Measurements from ENCODE around the gene EXD3. TPM values are rescaled to one million over a fixed set of nuclear protein-coding genes. Genes with fewer than 3 reads are reported as not detected.
"Not testable (repeated sequence)": the region's sequence is repeated elsewhere in the genome, so short reads cannot be mapped to it uniquely, and the experiment has no call there.

Gene EXD3
- polyA plus RNA-seq, 3 donors from 2014 or later, result 1.6 to 6.3 (median 4.3) TPM

- Mint-ChIP-seq H3K27me3 (ENCODE audit: low read depth in 3 of 3) (peaks cover 3 to 11% (median 3%) of the 10 kb centered on the region in 3 donors), H3K9me3 (no peaks in the 10 kb centered on the region), H3K4me1 (peaks cover 30 to 44% of the 10 kb centered on the region in 2 donors), H3K4me3 (peak overlapping the region; percentile 51 to 75 (median 72)), H3K27ac (peak overlapping the region in 1 of 6 donors; percentile 80), H3K36me3 (no peaks in the 10 kb centered on the region)
- DNase-seq, result no peak
Measured at GRCh38 chr9:137454597-137455358, 31.8 kb upstream of the EXD3 start.

DNA sequence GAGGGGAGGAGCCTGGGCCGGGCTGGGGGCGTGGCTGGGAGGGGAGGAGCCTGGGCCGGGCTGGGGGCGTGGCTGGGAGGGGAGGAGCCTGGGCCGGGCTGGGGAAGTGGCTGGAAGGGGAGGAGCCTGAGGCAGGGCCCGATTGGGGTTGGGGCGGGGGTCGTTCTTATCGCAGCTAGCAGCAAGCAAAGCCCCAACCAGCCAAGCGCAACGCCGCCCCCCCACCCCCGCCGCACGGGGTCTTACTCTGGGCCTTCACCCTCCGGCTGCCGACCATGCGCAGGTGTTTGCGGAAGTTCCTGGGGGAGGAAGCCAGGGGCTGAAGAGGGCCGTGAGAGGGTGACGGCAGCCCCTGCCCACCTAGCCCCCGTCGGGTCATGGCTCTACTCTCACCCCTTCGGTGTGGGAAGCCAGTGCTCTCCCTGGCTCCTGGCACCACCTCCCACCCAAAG is 31.2 kb upstream of the EXD3 start:
- H3K9me3 Mint-ChIP-seq, result no peaks in the 10 kb centered on the region
- peak overlapping the region in 1 of 6 donors; percentile 80 for H3K27ac Mint-ChIP-seq

GRCh38 chr9:137453643-137454081 is 30.7 kb upstream of the EXD3 start:
- Mint-ChIP-seq H3K27ac (peak overlapping the region in 2 of 6 donors; percentile 64 to 88), H3K4me1 (peaks cover 27 to 42% of the 10 kb centered on the region in 2 donors)

More for the DNA sequence above, 31.2 kb upstream of the EXD3 start:
- H3K4me1 Mint-ChIP-seq, result peaks cover 27 to 42% of the 10 kb centered on the region in 2 donors
- DNase-seq, result no peak
- H3K36me3 Mint-ChIP-seq, result no peaks in the 10 kb centered on the region
- H3K4me3 Mint-ChIP-seq, result peak overlapping the region; percentile 51 to 75 (median 72)
- H3K27me3 Mint-ChIP-seq (ENCODE audit: low read depth in 3 of 3), result peaks cover 5 to 11% (median 7%) of the 10 kb centered on the region in 3 donors

DNA sequence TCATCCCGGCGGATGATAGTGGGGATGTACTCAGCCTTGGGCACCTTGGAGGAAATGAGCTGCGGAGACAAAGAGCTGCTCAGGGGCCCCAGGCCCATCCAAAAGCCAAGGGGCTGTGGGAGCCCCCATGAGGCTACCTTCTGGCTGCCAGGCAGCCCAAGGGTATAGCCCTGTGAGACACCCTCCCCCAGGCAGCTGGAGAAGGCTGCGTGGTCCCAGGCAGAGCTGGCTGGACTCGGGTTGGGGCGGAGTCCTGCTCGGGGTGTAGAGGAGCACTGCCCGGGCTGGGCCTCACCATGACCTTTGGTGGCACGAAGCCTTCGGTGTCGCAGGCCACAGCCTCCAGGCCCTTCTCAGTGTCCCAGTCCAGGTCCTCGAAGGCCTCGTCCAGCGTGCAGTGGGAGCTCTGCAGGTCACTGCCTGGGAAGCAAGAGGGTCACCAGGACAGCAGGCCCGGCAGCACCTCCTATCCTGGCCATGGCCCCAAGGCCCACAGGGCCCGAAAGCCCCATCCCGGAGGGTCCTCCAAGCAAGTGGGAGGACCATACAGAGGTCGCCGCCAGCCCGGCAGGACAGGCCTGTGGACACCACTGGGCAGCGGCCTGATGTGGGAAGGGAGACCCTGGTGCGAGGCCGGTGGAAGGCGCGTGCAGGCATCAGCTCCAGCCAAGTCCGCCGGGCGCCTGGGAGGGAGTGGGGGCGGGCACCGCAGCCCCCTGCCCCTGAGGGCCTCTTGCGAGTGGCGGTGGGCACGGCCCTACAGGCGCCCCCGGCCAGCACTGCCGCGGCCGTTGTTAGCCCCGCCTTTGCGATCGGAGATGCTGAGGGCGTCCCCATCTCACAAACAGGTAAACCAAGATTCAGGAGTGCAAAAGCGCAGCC is 30.0 kb upstream of the EXD3 start:
- DNase-seq, result no peak
- H3K27me3 Mint-ChIP-seq (ENCODE audit: low read depth in 3 of 3), result peaks cover 8 to 11% (median 9%) of the 10 kb centered on the region in 3 donors
- no peaks in the 10 kb centered on the region for H3K9me3 Mint-ChIP-seq
- H3K4me1 Mint-ChIP-seq, result peaks cover 27 to 42% of the 10 kb centered on the region in 2 donors
- no peak overlapping the region for H3K27ac Mint-ChIP-seq
- H3K36me3 Mint-ChIP-seq, result no peaks in the 10 kb centered on the region
- H3K4me3 Mint-ChIP-seq, result peak overlapping the region in 4 of 5 donors; percentile 18 to 74 (median 68)

More at GRCh38 chr9:137453643-137454081, 30.7 kb upstream of the EXD3 start:
- Mint-ChIP-seq H3K4me3 (peak overlapping the region; percentile 59 to 79 (median 64)), H3K27me3 (ENCODE audit: low read depth in 3 of 3) (peaks cover 5 to 11% (median 8%) of the 10 kb centered on the region in 3 donors), H3K9me3 (no peaks in the 10 kb centered on the region), H3K36me3 (no peaks in the 10 kb centered on the region)
- peak; percentile 61 to 74 (median 69) for DNase-seq

DNA sequence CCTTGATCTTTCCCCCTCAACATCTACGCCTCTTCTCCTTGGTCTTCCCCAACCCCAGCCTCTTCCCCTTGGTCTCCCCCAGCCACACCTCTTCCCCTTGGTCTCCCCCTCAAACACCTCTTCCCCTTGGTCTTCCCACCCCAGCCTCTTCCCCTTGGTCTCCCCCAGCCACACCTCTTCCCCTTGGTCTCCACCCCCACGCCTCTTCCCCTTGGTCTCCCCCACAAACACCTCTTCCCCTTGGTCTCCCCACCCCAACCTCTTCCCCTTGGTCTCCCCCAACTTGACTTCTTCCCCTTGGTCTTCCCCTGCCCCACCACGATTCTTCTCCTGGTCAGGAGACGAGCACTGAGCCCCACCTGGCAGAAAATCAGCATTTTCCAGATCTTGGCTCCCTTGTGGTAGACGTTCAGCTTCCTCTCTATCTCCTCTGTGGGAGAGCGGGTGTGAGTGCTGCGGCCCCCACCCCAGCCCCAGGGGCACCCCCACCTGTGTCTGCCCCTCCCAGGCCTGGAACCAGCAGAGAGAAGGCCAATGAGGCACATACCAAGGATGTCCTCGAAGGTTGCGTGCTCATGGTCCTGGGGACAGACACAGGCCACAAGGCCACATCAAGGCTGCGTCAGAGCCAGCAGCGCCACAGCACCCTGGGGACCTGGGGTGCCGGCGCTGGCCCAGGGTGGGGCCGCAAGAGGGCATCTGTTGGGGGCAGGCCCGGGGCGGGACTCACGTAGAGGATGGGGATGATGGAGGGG is 29.2 kb upstream of the EXD3 start:
- Mint-ChIP-seq H3K27ac (peak overlapping the region in 3 of 6 donors; percentile 35 to 77 (median 74)), H3K4me3 (peak overlapping the region; percentile 71 to 77 (median 73)), H3K36me3 (no peaks in the 10 kb centered on the region), H3K27me3 (ENCODE audit: low read depth in 3 of 3) (peaks cover 8 to 16% (median 9%) of the 10 kb centered on the region in 3 donors), H3K9me3 (no peaks in the 10 kb centered on the region), H3K4me1 (peaks cover 27 to 41% of the 10 kb centered on the region in 2 donors)
- DNase-seq, result no peak

DNA sequence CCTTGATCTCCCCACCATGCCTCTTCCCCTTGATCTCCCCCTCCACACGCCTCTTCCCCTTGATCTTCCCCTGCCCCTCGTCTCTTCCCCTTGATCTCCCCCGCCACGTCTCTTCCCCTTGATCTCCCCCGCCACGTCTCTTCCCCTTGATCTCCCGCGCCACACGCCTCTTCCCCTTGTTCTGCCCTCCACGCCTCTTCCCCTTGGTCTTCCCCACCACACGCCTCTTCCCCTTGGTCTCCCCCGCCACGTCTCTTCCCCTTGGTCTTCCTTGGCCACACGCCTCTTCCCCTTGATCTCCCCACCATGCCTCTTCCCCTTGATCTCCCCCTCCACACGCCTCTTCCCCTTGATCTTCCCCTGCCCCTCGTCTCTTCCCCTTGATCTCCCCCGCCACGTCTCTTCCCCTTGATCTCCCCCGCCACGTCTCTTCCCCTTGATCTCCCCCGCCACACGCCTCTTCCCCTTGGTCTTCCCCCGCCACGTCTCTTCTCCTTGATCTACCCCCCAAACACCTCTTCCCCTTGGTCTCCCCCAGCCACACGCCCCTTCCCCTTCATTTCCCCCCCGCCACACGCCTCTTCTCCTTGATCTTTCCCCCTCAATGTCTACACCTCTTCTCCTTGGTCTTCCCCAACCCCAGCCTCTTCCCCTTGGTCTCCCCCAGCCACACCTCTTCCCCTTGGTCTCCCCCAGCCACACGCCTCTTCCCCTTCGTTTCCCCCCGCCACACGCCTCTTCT is 28.5 kb upstream of the EXD3 start:
- not testable (repeated sequence) for H3K9me3 Mint-ChIP-seq, H3K36me3 Mint-ChIP-seq, DNase-seq
- peaks cover 27 to 38% of the 10 kb centered on the region in 2 donors for H3K4me1 Mint-ChIP-seq
- peaks cover 8 to 16% (median 11%) of the 10 kb centered on the region in 3 donors for H3K27me3 Mint-ChIP-seq (ENCODE audit: low read depth in 3 of 3)
- peak overlapping the region; percentile 71 to 77 (median 73) for H3K4me3 Mint-ChIP-seq
- peak overlapping the region in 2 of 6 donors; percentile 33 to 74 for H3K27ac Mint-ChIP-seq

DNA sequence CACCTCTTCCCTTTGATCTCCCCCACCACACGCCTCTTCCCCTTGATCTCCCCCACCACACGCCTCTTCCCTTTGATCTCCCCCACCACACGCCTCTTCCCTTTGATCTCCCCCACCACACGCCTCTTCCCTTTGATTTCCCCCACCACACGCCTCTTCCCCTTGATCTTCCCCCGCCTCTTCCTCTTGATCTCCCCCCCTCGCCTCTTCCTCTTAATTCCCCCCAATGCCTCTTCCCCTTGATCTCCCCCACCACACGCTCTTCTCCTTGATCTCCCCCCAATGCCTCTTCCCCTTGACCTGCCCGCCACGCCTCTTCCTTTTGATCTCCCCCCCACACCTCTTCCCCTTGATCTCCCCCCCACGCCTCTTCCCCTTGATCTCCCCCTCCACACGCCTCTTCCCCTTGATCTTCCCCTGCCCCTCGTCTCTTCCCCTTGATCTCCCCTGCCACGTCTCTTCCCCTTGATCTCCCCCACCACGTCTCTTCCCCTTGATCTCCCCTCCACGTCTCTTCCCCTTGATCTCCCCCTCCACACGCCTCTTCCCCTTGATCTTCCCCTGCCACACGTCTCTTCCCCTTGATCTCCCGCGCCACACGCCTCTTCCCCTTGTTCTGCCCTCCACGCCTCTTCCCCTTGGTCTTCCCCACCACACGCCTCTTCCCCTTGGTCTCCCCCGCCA is 27.7 kb upstream of the EXD3 start:
- peak overlapping the region in 3 of 6 donors; percentile 19 to 81 (median 80) for H3K27ac Mint-ChIP-seq
- H3K36me3 Mint-ChIP-seq, DNase-seq, H3K9me3 Mint-ChIP-seq: not testable (repeated sequence)
- peaks cover 27 to 33% of the 10 kb centered on the region in 2 donors for H3K4me1 Mint-ChIP-seq
- peak overlapping the region in 4 of 5 donors; percentile 44 to 70 (median 54) for H3K4me3 Mint-ChIP-seq
- peaks cover 8 to 16% (median 11%) of the 10 kb centered on the region in 3 donors for H3K27me3 Mint-ChIP-seq (ENCODE audit: low read depth in 3 of 3)

GRCh38 chr9:137449931-137450538 is 27.1 kb upstream of the EXD3 start:
- H3K27ac Mint-ChIP-seq, result peak overlapping the region in 4 of 6 donors; percentile 32 to 73 (median 60)
- peak; percentile 44 to 48 (median 48) for DNase-seq
- H3K27me3 Mint-ChIP-seq (ENCODE audit: low read depth in 3 of 3), result peaks cover 8 to 16% (median 15%) of the 10 kb centered on the region in 3 donors
- peaks cover 33 to 38% of the 10 kb centered on the region in 2 donors for H3K4me1 Mint-ChIP-seq
- no peaks in the 10 kb centered on the region for H3K36me3 Mint-ChIP-seq
- no peaks in the 10 kb centered on the region for H3K9me3 Mint-ChIP-seq
- H3K4me3 Mint-ChIP-seq, result peak overlapping the region in 2 of 5 donors; percentile 1 to 62

GRCh38 chr9:137449081-137449844 is 26.3 kb upstream of the EXD3 start:
- H3K4me3 Mint-ChIP-seq, result no peak overlapping the region

GRCh38 chr9:137448602-137448962 is 25.6 kb upstream of the EXD3 start:
- Mint-ChIP-seq H3K4me1 (peaks cover 34 to 36% of the 10 kb centered on the region in 2 donors), H3K4me3 (no peak overlapping the region), H3K36me3 (no peaks in the 10 kb centered on the region), H3K27ac (no peak overlapping the region), H3K27me3 (ENCODE audit: low read depth in 3 of 3) (peaks cover 6 to 16% (median 15%) of the 10 kb centered on the region in 3 donors), H3K9me3 (no peaks in the 10 kb centered on the region)
- DNase-seq, result no peak

More at GRCh38 chr9:137449081-137449844, 26.3 kb upstream of the EXD3 start:
- peaks cover 6 to 16% (median 15%) of the 10 kb centered on the region in 3 donors for H3K27me3 Mint-ChIP-seq (ENCODE audit: low read depth in 3 of 3)
- peaks cover 37 to 39% of the 10 kb centered on the region in 2 donors for H3K4me1 Mint-ChIP-seq
- H3K27ac Mint-ChIP-seq, result no peak overlapping the region
- H3K36me3 Mint-ChIP-seq, result no peaks in the 10 kb centered on the region
- no peaks in the 10 kb centered on the region for H3K9me3 Mint-ChIP-seq
- DNase-seq, result no peak

All from immature natural killer cell (primary cell).